Naive thymus-derived CD4-positive, alpha-beta T cell (primary cell): ENCODE results near the gene AP2A1. TPM values are rescaled to one million over a fixed set of nuclear protein-coding genes. Genes with fewer than 3 reads are reported as not detected.

Source experiments
- ATAC-seq: fragments of 150-1000 bp; cut with Tn5 transposase; 2 replicates; pipeline ENCODE4 v1.10.0; 2021; ENCODE audit warnings: mild to moderate bottlenecking, moderate library complexity
- CTCF ChIA-PET: fragments of 350-600 bp; sonication (Branson Sonifier 250); formaldehyde crosslinking; loops from one replicate; lab custom pipeline; 2021; ENCODE audit warnings: antibody characterized with exemption; lab: Charles Lee
- POLR2A ChIA-PET: fragments of 350-600 bp; sonication (Branson Sonifier 250); formaldehyde crosslinking; loops from one replicate; lab custom pipeline; 2021; ENCODE audit warnings: antibody characterized with exemption, inconsistent platforms; lab: Charles Lee
- DNase-seq, 9 donors: peaks; one replicate each; pipeline versions ENCODE4 v3.0.0 to v3.0.0-alpha.2; 2020 to 2022; ENCODE audit warnings: mixed read lengths in 1 of 9
- H3K27ac ChIP-seq: one replicate; pipeline ENCODE4 v1.7.0; 2013; ENCODE audit warnings: mild to moderate bottlenecking, low read depth, low read length, moderate library complexity
- H3K27me3 ChIP-seq, 2 donors: one replicate each; pipeline ENCODE4 v1.7.0; 2013; ENCODE audit warnings: low read length in 2 of 2, mild to moderate bottlenecking in 2 of 2, moderate library complexity in 2 of 2; ENCODE audit not compliant: control insufficient read depth in 2 of 2, insufficient read depth in 2 of 2
- H3K36me3 ChIP-seq, 3 experiments: 1 replicate in 2 of 3; 2 replicates in 1 of 3; pipeline ENCODE4 v1.7.0; 2013; ENCODE audit warnings: low read length in 3 of 3, mild to moderate bottlenecking in 3 of 3, moderate library complexity in 1 of 3; ENCODE audit not compliant: insufficient read depth in 3 of 3, control insufficient read depth in 2 of 3
- H3K4me1 ChIP-seq, 2 donors: one replicate each; pipeline ENCODE4 v1.7.0; 2013; ENCODE audit warnings: low read length in 2 of 2, mild to moderate bottlenecking in 2 of 2, moderate library complexity in 1 of 2; ENCODE audit not compliant: control insufficient read depth in 2 of 2, insufficient read depth in 2 of 2
- H3K4me3 ChIP-seq: 2 replicates; pipeline ENCODE4 v1.7.0; 2013; ENCODE audit warnings: mild to moderate bottlenecking, low read length
- H3K9me3 ChIP-seq, 3 experiments: 1 replicate in 2 of 3; 2 replicates in 1 of 3; pipeline ENCODE4 v1.7.0; 2013; ENCODE audit warnings: low read length in 3 of 3; ENCODE audit not compliant: control insufficient read depth in 2 of 3
- H3K27ac Mint-ChIP-seq, 9 donors: one replicate each; pipeline ENCODE4 v1.8.0; 2020 to 2022; ENCODE audit warnings: mixed read lengths in 9 of 9, mild to moderate bottlenecking in 8 of 9, moderate library complexity in 5 of 9, inconsistent platforms in 2 of 9
- H3K27me3 Mint-ChIP-seq, 5 donors: one replicate each; pipeline ENCODE4 v1.8.0; 2021 to 2022; ENCODE audit warnings: mixed read lengths in 5 of 5, mild to moderate bottlenecking in 1 of 5
- H3K36me3 Mint-ChIP-seq, 5 donors: one replicate each; pipeline ENCODE4 v1.8.0; 2020 to 2022; ENCODE audit warnings: mixed read lengths in 5 of 5, mild to moderate bottlenecking in 3 of 5, inconsistent platforms in 1 of 5
- H3K4me1 Mint-ChIP-seq, 7 donors: one replicate each; pipeline ENCODE4 v1.8.0; 2020 to 2022; ENCODE audit warnings: mixed read lengths in 7 of 7, mild to moderate bottlenecking in 3 of 7, inconsistent platforms in 1 of 7
- H3K4me3 Mint-ChIP-seq, 10 donors: one replicate each; pipeline ENCODE4 v1.8.0; 2020 to 2022; ENCODE audit warnings: mild to moderate bottlenecking in 10 of 10, mixed read lengths in 10 of 10, moderate library complexity in 6 of 10, inconsistent platforms in 2 of 10
- H3K9me3 Mint-ChIP-seq, 11 donors: one replicate each; pipeline ENCODE4 v1.8.0; 2020 to 2022; ENCODE audit warnings: mixed read lengths in 11 of 11, mild to moderate bottlenecking in 4 of 11, inconsistent platforms in 1 of 11, moderate library complexity in 1 of 11
- intact Hi-C, 2 donors: fragments of 100-400 bp; cut with micrococcal nuclease; formaldehyde crosslinking; loops; one replicate each; pipeline ENCODE4 v1.15.1; 2023
- polyA plus RNA-seq, 2 donors: library from polyadenylated mRNA; unstranded; fragments of 300-500 nt; fragmentation: Illumina TruSeq; gene quantifications; one replicate each; pipeline ENCODE4 v1.2.3, GENCODE V29; 2021
- total RNA-seq, 6 experiments: library from RNA in 5 of 6; stranded (reverse) in 5 of 6; gene quantifications; 1 replicate in 5 of 6; 2 replicates in 1 of 6; pipeline ENCODE4 v1.2.3 and lab custom pipeline; 2021 to 2026

Gene AP2A1
- total and polyA plus RNA-seq, 7 experiments from 2014 or later: 3.8 to 83.3 (median 52.7) TPM

GRCh38 chr19:49838885-49839588 lies 72.2 kb downstream of the AP2A1 start:
- ATAC-seq (no peak), DNase-seq (no peak)
- Mint-ChIP-seq H3K9me3 (no peaks in the 10 kb centered on the region), H3K27ac (no peak overlapping the region), H3K36me3 (peaks cover 9 to 34% (median 20%) of the 10 kb centered on the region in 5 donors), H3K4me1 (peaks cover 0 to 1% (median 0%) of the 10 kb centered on the region in 7 donors), H3K27me3 (no peaks in the 10 kb centered on the region), H3K4me3 (no peak overlapping the region)
- H3K36me3 ChIP-seq: peaks cover 0 to 45% (median 0%) of the 10 kb centered on the region in 3 experiments
- H3K27ac ChIP-seq: no peak overlapping the region
- POLR2A ChIA-PET: no interaction called here
- no peaks in the 10 kb centered on the region for H3K4me1 ChIP-seq
- H3K27me3 ChIP-seq: no peaks in the 10 kb centered on the region
- intact Hi-C loops: no loop called here
- H3K4me3 ChIP-seq: no peak overlapping the region
- CTCF ChIA-PET: no interaction called here
- no peaks in the 10 kb centered on the region for H3K9me3 ChIP-seq

- H3K27me3 ChIP-seq: no peaks in the 10 kb centered on the region
- H3K4me1 ChIP-seq: no peaks in the 10 kb centered on the region
- intact Hi-C loops: no loop called here
- POLR2A ChIA-PET: no interaction called here
- no peak overlapping the region for H3K27ac Mint-ChIP-seq
- DNase-seq (no peak), ATAC-seq (no peak)
- H3K9me3 Mint-ChIP-seq: no peaks in the 10 kb centered on the region
- no peaks in the 10 kb centered on the region for H3K9me3 ChIP-seq
- no peak overlapping the region for H3K4me3 Mint-ChIP-seq
- H3K27me3 Mint-ChIP-seq: no peaks in the 10 kb centered on the region
- no peak overlapping the region for H3K27ac ChIP-seq
- H3K4me1 Mint-ChIP-seq: no peaks in the 10 kb centered on the region
- H3K36me3 Mint-ChIP-seq: peaks cover 6 to 31% (median 18%) of the 10 kb centered on the region in 5 donors
- H3K4me3 ChIP-seq: no peak overlapping the region
- peaks cover 0 to 38% (median 0%) of the 10 kb centered on the region in 3 experiments for H3K36me3 ChIP-seq
- CTCF ChIA-PET: no interaction called here
Measured at GRCh38 chr19:49839713-49840112, 72.9 kb downstream of the AP2A1 start.

DNA sequence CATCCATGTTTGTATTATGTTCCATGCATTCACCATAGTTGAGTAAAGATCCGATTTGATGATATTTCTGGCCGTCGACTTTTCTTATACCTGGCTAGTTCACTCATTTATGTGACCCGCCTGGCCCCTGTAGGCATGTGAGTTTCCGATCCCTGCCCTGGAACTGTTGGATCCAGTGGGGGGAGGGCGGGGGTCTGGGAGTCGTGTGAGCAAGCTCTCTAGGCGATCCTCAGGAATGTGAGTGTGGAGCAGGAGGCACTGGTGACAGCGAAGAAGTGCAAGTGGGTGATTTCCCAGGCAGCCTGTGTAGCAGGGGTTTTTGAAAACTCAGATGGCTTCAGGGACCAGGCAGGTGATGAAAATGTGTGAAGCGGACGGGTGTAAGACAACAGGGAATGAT lies 73.5 kb downstream of the AP2A1 start:
- peaks cover 4 to 28% (median 16%) of the 10 kb centered on the region in 5 donors for H3K36me3 Mint-ChIP-seq
- Histone ChIP-seq H3K4me1 (no peaks in the 10 kb centered on the region), H3K4me3 (no peak overlapping the region), H3K9me3 (no peaks in the 10 kb centered on the region), H3K36me3 (peaks cover 0 to 32% (median 0%) of the 10 kb centered on the region in 3 experiments), H3K27ac (no peak overlapping the region), H3K27me3 (no peaks in the 10 kb centered on the region)
- H3K27ac Mint-ChIP-seq: no peak overlapping the region
- H3K9me3 Mint-ChIP-seq: no peaks in the 10 kb centered on the region
- ChIA-PET POLR2A (no interaction called here), CTCF (no interaction called here)
- H3K4me1 Mint-ChIP-seq: no peaks in the 10 kb centered on the region
- DNase-seq (no peak), ATAC-seq (no peak)
- intact Hi-C loops: no loop called here
- H3K4me3 Mint-ChIP-seq: no peak overlapping the region
- peaks cover 0 to 1% (median 0%) of the 10 kb centered on the region in 5 donors for H3K27me3 Mint-ChIP-seq

DNA sequence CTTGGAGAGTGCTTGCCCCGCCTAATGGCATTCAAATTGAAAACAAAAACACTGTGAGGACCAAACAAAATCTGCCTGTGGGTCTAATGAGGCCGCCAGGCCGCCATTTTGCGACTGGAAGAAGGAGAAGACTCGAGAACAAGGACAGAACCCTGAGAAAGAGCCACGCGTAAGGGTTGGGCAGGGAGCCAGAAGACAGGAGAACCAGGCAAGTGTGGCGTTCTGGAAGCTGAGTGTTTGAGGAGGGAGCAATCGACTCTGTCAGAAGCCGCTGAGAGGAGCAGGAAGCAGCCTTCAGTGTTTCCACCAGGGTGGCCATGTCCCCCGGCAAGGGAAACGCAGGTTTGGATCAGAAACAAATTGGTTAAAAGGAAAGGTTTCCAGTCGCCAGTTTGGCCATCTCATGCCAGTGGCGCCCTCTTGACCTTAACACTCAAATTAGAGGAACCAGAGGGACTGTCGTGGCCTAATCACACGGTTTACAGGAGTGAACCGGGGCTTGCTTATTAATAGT lies 74.0 kb downstream of the AP2A1 start:
- Histone ChIP-seq H3K36me3 (peaks cover 0 to 27% (median 0%) of the 10 kb centered on the region in 3 experiments), H3K4me1 (no peaks in the 10 kb centered on the region), H3K4me3 (no peak overlapping the region), H3K27ac (no peak overlapping the region), H3K27me3 (no peaks in the 10 kb centered on the region), H3K9me3 (no peaks in the 10 kb centered on the region)
- ChIA-PET CTCF (no interaction called here), POLR2A (no interaction called here)
- Mint-ChIP-seq H3K4me3 (no peak overlapping the region), H3K36me3 (peaks cover 4 to 28% (median 16%) of the 10 kb centered on the region in 5 donors), H3K27me3 (peaks cover 0 to 1% (median 0%) of the 10 kb centered on the region in 5 donors), H3K27ac (no peak overlapping the region), H3K4me1 (no peaks in the 10 kb centered on the region), H3K9me3 (no peaks in the 10 kb centered on the region)
- intact Hi-C loops: no loop called here
- DNase-seq: no peak
- ATAC-seq: no peak

DNA sequence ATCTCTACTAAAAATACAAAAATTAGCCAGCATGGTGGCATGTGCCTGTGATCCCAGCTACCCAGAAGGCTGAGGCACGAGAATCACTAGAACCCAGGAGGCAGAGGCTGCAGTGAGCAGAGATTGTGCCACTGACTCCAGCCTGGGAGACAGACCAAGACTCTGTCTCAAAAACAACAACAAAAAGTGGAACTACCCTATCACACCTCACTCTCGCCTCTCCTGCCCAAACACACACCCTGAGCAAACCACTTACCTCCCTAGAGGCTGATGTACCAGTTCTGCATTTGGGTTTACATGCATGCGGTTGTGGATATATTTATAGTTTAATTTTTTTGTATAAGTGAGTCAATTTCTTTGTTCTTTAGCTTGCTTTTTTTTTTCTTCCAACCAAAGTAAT lies 76.5 kb downstream of the AP2A1 start:
- Histone ChIP-seq H3K4me1 (peaks cover 0 to 2% of the 10 kb centered on the region in 2 donors), H3K27me3 (no peaks in the 10 kb centered on the region), H3K36me3 (peaks cover 0 to 8% (median 0%) of the 10 kb centered on the region in 3 experiments), H3K4me3 (no peak overlapping the region), H3K27ac (no peak overlapping the region), H3K9me3 (no peaks in the 10 kb centered on the region)
- ATAC-seq: no peak
- intact Hi-C loops: no loop called here
- Mint-ChIP-seq H3K27ac (no peak overlapping the region), H3K27me3 (peaks cover 0 to 3% (median 0%) of the 10 kb centered on the region in 5 donors), H3K4me3 (no peak overlapping the region), H3K36me3 (peaks cover 4 to 17% (median 10%) of the 10 kb centered on the region in 5 donors), H3K9me3 (peaks cover 0 to 2% (median 0%) of the 10 kb centered on the region in 11 donors), H3K4me1 (peaks cover 0 to 7% (median 3%) of the 10 kb centered on the region in 7 donors)
- ChIA-PET CTCF (no interaction called here), POLR2A (no interaction called here)
- no peak for DNase-seq

GRCh38 chr19:49844138-49845095 lies 77.6 kb downstream of the AP2A1 start:
- Histone ChIP-seq H3K4me3 (no peak overlapping the region), H3K27ac (no peak overlapping the region), H3K4me1 (peaks cover 0 to 7% of the 10 kb centered on the region in 2 donors), H3K27me3 (no peaks in the 10 kb centered on the region), H3K9me3 (no peaks in the 10 kb centered on the region), H3K36me3 (peaks cover 0 to 5% (median 0%) of the 10 kb centered on the region in 3 experiments)
- DNase-seq (no peak), ATAC-seq (no peak)
- intact Hi-C loops: no loop called here
- H3K4me3 Mint-ChIP-seq: no peak overlapping the region
- peaks cover 0 to 5% (median 2%) of the 10 kb centered on the region in 11 donors for H3K9me3 Mint-ChIP-seq
- H3K36me3 Mint-ChIP-seq: peaks cover 0 to 7% (median 5%) of the 10 kb centered on the region in 5 donors
- ChIA-PET CTCF (interaction anchor here (0.6 kb wide), 2 partner anchors 9 to 106 kb away, joined by 3 read pairs; no protein-coding TSS in a partner anchor), POLR2A (interaction anchor here (0.9 kb wide), 1 partner anchor 10 kb away, joined by 3 read pairs; no protein-coding TSS in a partner anchor)
- peak overlapping the region in 1 of 9 donors; percentile 33 for H3K27ac Mint-ChIP-seq
- H3K27me3 Mint-ChIP-seq: peaks cover 0 to 3% (median 0%) of the 10 kb centered on the region in 5 donors
- peaks cover 0 to 16% (median 10%) of the 10 kb centered on the region in 7 donors for H3K4me1 Mint-ChIP-seq
